ENCODE results near the gene GAST.

Gene GAST

GRCh38 chr17:41679740-41680425, 32.2 kb upstream of the GAST start:
- WGBS, 2 donors (ENCODE audit: extremely low coverage in 2 of 2, insufficient read length in 2 of 2, insufficient replicate concordance in 1 of 2) = no CpG with 5 or more reads among the region's 5 CpGs
- H2BK12ac ChIP-seq (ENCODE audit: low read length) = no peak overlapping the region

DNA sequence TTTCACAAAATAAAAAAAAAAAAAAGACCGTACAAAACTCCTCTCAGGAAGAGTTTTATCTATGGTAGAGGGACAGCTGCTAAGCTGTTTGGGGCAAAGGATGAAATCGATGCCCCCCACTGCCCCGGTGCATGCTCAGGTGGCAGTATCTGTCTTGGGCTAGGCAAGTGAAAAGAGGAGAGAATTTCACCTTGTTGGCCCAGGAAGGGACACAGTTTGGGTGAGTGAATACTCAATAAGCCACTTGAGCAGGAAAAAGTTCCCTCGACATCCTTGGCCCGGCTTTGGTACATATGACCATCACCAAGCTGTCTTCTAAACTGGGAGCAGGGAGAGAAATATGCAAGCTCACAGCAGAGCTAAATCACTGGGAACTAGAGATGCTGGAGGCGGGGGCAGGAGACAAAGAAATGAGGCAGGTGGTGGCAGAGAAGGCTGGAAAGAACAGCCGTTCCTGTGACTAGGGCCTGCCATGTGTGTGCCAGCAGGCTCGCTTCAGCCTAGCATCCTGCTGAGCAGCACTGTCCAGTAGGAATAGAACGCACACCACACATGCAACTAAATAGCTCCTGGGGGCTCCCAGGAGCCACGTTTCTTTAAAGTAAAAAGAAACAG, 31.6 kb upstream of the GAST start:
- Histone ChIP-seq H2BK120ac (ENCODE audit: low read depth, low read length) (no peak overlapping the region), H3K4me3 (ENCODE audit: low read length in 2 of 2) (no peak overlapping the region), H2AFZ (ENCODE audit: low read length) (peak overlapping the region; percentile 46), H2BK15ac (ENCODE audit: low read length) (peak overlapping the region; percentile 5), H3K9me3 (replicated peaks in 1 of 2; ENCODE audit: control insufficient read depth in 2 of 2, insufficient read depth in 1 of 2, low read depth in 1 of 2, low read length in 2 of 2) (no peaks in the 10 kb centered on the region), H3K36me3 (replicated peaks in 1 of 2; ENCODE audit: control insufficient read depth in 2 of 2, insufficient read depth in 2 of 2, low read length in 2 of 2) (no peaks in the 10 kb centered on the region), H3K23ac (ENCODE audit: low read depth, low read length, poor library complexity) (no peak overlapping the region), H3K27me3 (ENCODE audit: control insufficient read depth in 3 of 3, insufficient read depth in 3 of 3, low read depth in 1 of 3, low read length in 3 of 3) (no peaks in the 10 kb centered on the region), H2BK12ac (ENCODE audit: low read length) (no peak overlapping the region), H3K9ac (ENCODE audit: low read depth, low read length, poor library complexity) (no peak overlapping the region), H4K91ac (ENCODE audit: low read depth, low read length, poor library complexity) (no peak overlapping the region), H3K4ac (ENCODE audit: low read length) (no peak overlapping the region), H3K27ac (replicated peaks; ENCODE audit: low read length) (peak overlapping the region; percentile 20), H3K4me2 (ENCODE audit: insufficient read depth, low read length, poor library complexity, severe bottlenecking) (no peak overlapping the region), H3K4me1 (ENCODE audit: control insufficient read depth in 2 of 2, insufficient read depth in 1 of 2, low read depth in 1 of 2, low read length in 2 of 2) (peaks cover 14 to 15% of the 10 kb centered on the region in 2 donors), H3K18ac (ENCODE audit: low read length) (peak overlapping the region; percentile 5), H2AK5ac (ENCODE audit: low read depth, low read length) (no peak overlapping the region), H4K8ac (ENCODE audit: low read depth, low read length) (no peak overlapping the region), H3K14ac (ENCODE audit: low read length) (no peak overlapping the region), H2BK5ac (ENCODE audit: low read length) (no peak overlapping the region), H3K79me1 (ENCODE audit: low read depth, low read length) (no peaks in the 10 kb centered on the region)
- DNase-seq (ENCODE audit: low spot score) = no peak
- WGBS, 2 donors (ENCODE audit: extremely low coverage in 2 of 2, insufficient read length in 2 of 2, insufficient replicate concordance in 1 of 2) = no CpG with 5 or more reads among the region's 10 CpGs

More at GRCh38 chr17:41679740-41680425, 32.2 kb upstream of the GAST start:
- no peak overlapping the region for H3K23ac ChIP-seq (ENCODE audit: low read depth, low read length, poor library complexity)
- peak overlapping the region; percentile 5 for H2BK15ac ChIP-seq (ENCODE audit: low read length)
- no peak overlapping the region for H3K18ac ChIP-seq (ENCODE audit: low read length)
- no peak overlapping the region for H2BK120ac ChIP-seq (ENCODE audit: low read depth, low read length)
- no peaks in the 10 kb centered on the region for H3K9me3 ChIP-seq (replicated peaks in 1 of 2; ENCODE audit: control insufficient read depth in 2 of 2, insufficient read depth in 1 of 2, low read depth in 1 of 2, low read length in 2 of 2)
- H3K4ac ChIP-seq (ENCODE audit: low read length) = no peak overlapping the region
- H3K27me3 ChIP-seq (ENCODE audit: control insufficient read depth in 3 of 3, insufficient read depth in 3 of 3, low read depth in 1 of 3, low read length in 3 of 3) = no peaks in the 10 kb centered on the region
- H3K36me3 ChIP-seq (replicated peaks in 1 of 2; ENCODE audit: control insufficient read depth in 2 of 2, insufficient read depth in 2 of 2, low read length in 2 of 2) = no peaks in the 10 kb centered on the region
- no peaks in the 10 kb centered on the region for H3K79me1 ChIP-seq (ENCODE audit: low read depth, low read length)
- H3K4me1 ChIP-seq (ENCODE audit: control insufficient read depth in 2 of 2, insufficient read depth in 1 of 2, low read depth in 1 of 2, low read length in 2 of 2) = peaks cover 14 to 15% of the 10 kb centered on the region in 2 donors
- H2AK5ac ChIP-seq (ENCODE audit: low read depth, low read length) = no peak overlapping the region
- no peak overlapping the region for H4K8ac ChIP-seq (ENCODE audit: low read depth, low read length)
- H4K91ac ChIP-seq (ENCODE audit: low read depth, low read length, poor library complexity) = no peak overlapping the region
- H3K4me3 ChIP-seq (ENCODE audit: low read length in 2 of 2) = no peak overlapping the region
- no peak overlapping the region for H3K9ac ChIP-seq (ENCODE audit: low read depth, low read length, poor library complexity)
- no peak overlapping the region for H3K4me2 ChIP-seq (ENCODE audit: insufficient read depth, low read length, poor library complexity, severe bottlenecking)
- no peak for DNase-seq (ENCODE audit: low spot score)
- no peak overlapping the region for H3K27ac ChIP-seq (replicated peaks; ENCODE audit: low read length)
- peak overlapping the region; percentile 46 for H2AFZ ChIP-seq (ENCODE audit: low read length)
- no peak overlapping the region for H3K14ac ChIP-seq (ENCODE audit: low read length)
- H2BK5ac ChIP-seq (ENCODE audit: low read length) = no peak overlapping the region

- no peak overlapping the region for H2AFZ ChIP-seq (ENCODE audit: low read length)
- H3K4me3 ChIP-seq (ENCODE audit: low read length in 2 of 2) = no peak overlapping the region
- no peak overlapping the region for H3K14ac ChIP-seq (ENCODE audit: low read length)
- H2BK120ac ChIP-seq (ENCODE audit: low read depth, low read length) = no peak overlapping the region
- no peaks in the 10 kb centered on the region for H3K79me1 ChIP-seq (ENCODE audit: low read depth, low read length)
- no peak overlapping the region for H2BK5ac ChIP-seq (ENCODE audit: low read length)
- no peak overlapping the region for H3K4ac ChIP-seq (ENCODE audit: low read length)
- no peak for DNase-seq (ENCODE audit: low spot score)
- H3K18ac ChIP-seq (ENCODE audit: low read length) = no peak overlapping the region
- no peak overlapping the region for H2AK5ac ChIP-seq (ENCODE audit: low read depth, low read length)
- no peak overlapping the region for H2BK12ac ChIP-seq (ENCODE audit: low read length)
- no peaks in the 10 kb centered on the region for H3K27me3 ChIP-seq (ENCODE audit: control insufficient read depth in 3 of 3, insufficient read depth in 3 of 3, low read depth in 1 of 3, low read length in 3 of 3)
- no peak overlapping the region for H3K4me2 ChIP-seq (ENCODE audit: insufficient read depth, low read length, poor library complexity, severe bottlenecking)
- no peak overlapping the region for H3K9ac ChIP-seq (ENCODE audit: low read depth, low read length, poor library complexity)
- no peak overlapping the region for H4K91ac ChIP-seq (ENCODE audit: low read depth, low read length, poor library complexity)
- no CpG with 5 or more reads among the region's 3 CpGs for WGBS, 2 donors (ENCODE audit: extremely low coverage in 2 of 2, insufficient read length in 2 of 2, insufficient replicate concordance in 1 of 2)
- H3K36me3 ChIP-seq (replicated peaks in 1 of 2; ENCODE audit: control insufficient read depth in 2 of 2, insufficient read depth in 2 of 2, low read length in 2 of 2) = no peaks in the 10 kb centered on the region
- no peak overlapping the region for H2BK15ac ChIP-seq (ENCODE audit: low read length)
- H3K27ac ChIP-seq (replicated peaks; ENCODE audit: low read length) = no peak overlapping the region
- H4K8ac ChIP-seq (ENCODE audit: low read depth, low read length) = no peak overlapping the region
- peaks cover 14 to 15% of the 10 kb centered on the region in 2 donors for H3K4me1 ChIP-seq (ENCODE audit: control insufficient read depth in 2 of 2, insufficient read depth in 1 of 2, low read depth in 1 of 2, low read length in 2 of 2)
- H3K23ac ChIP-seq (ENCODE audit: low read depth, low read length, poor library complexity) = no peak overlapping the region
- no peaks in the 10 kb centered on the region for H3K9me3 ChIP-seq (replicated peaks in 1 of 2; ENCODE audit: control insufficient read depth in 2 of 2, insufficient read depth in 1 of 2, low read depth in 1 of 2, low read length in 2 of 2)
Measured at GRCh38 chr17:41681776-41682175, 30.4 kb upstream of the GAST start.

- DNase-seq (ENCODE audit: low spot score) = no peak
- Histone ChIP-seq H3K79me1 (ENCODE audit: low read depth, low read length) (no peaks in the 10 kb centered on the region), H3K27ac (replicated peaks; ENCODE audit: low read length) (no peak overlapping the region)
Measured at GRCh38 chr17:41682631-41683030, 29.5 kb upstream of the GAST start.

More at GRCh38 chr17:41682631-41683030, 29.5 kb upstream of the GAST start:
- Histone ChIP-seq H4K8ac (ENCODE audit: low read depth, low read length) (no peak overlapping the region), H3K4me1 (ENCODE audit: control insufficient read depth in 2 of 2, insufficient read depth in 1 of 2, low read depth in 1 of 2, low read length in 2 of 2) (peaks cover 14 to 15% of the 10 kb centered on the region in 2 donors), H2BK5ac (ENCODE audit: low read length) (peak overlapping the region; percentile 57), H4K91ac (ENCODE audit: low read depth, low read length, poor library complexity) (no peak overlapping the region), H3K27me3 (ENCODE audit: control insufficient read depth in 3 of 3, insufficient read depth in 3 of 3, low read depth in 1 of 3, low read length in 3 of 3) (no peaks in the 10 kb centered on the region), H3K36me3 (replicated peaks in 1 of 2; ENCODE audit: control insufficient read depth in 2 of 2, insufficient read depth in 2 of 2, low read length in 2 of 2) (no peaks in the 10 kb centered on the region), H3K4me3 (ENCODE audit: low read length in 2 of 2) (peak overlapping the region in 1 of 2 donors; percentile 23), H3K4me2 (ENCODE audit: insufficient read depth, low read length, poor library complexity, severe bottlenecking) (no peak overlapping the region), H3K9ac (ENCODE audit: low read depth, low read length, poor library complexity) (no peak overlapping the region), H2AFZ (ENCODE audit: low read length) (no peak overlapping the region), H2BK120ac (ENCODE audit: low read depth, low read length) (no peak overlapping the region), H2AK5ac (ENCODE audit: low read depth, low read length) (no peak overlapping the region), H2BK12ac (ENCODE audit: low read length) (no peak overlapping the region), H3K18ac (ENCODE audit: low read length) (no peak overlapping the region), H3K14ac (ENCODE audit: low read length) (no peak overlapping the region), H3K23ac (ENCODE audit: low read depth, low read length, poor library complexity) (no peak overlapping the region), H3K4ac (ENCODE audit: low read length) (no peak overlapping the region), H3K9me3 (replicated peaks in 1 of 2; ENCODE audit: control insufficient read depth in 2 of 2, insufficient read depth in 1 of 2, low read depth in 1 of 2, low read length in 2 of 2) (no peaks in the 10 kb centered on the region), H2BK15ac (ENCODE audit: low read length) (no peak overlapping the region)
- no CpG with 5 or more reads among the region's 5 CpGs for WGBS, 2 donors (ENCODE audit: extremely low coverage in 2 of 2, insufficient read length in 2 of 2, insufficient replicate concordance in 1 of 2)
